GM19328 (cell line): ENCODE results near the gene HDAC4.
A peak's percentile ranks its signal among the peaks of the same experiment; 100 is the strongest.

Source experiments
- ATAC-seq: cut with Tn5 transposase; IDR thresholded peaks from one replicate; pipeline ENCODE4 v1.9.1; 2021; ENCODE audit warnings: mild to moderate bottlenecking, moderate library complexity; ENCODE audit not compliant: unreplicated experiment

The HDAC4 gene

GRCh38 chr2:239271882-239272281, 128.9 kb downstream of the HDAC4 start:
- no peak for ATAC-seq

- ATAC-seq = no peak
Measured at GRCh38 chr2:239271471-239271870, 129.3 kb downstream of the HDAC4 start.

- no peak for ATAC-seq
Measured at GRCh38 chr2:239269916-239270315, 130.9 kb downstream of the HDAC4 start.

- ATAC-seq = no peak
Measured at GRCh38 chr2:239269173-239269885, 131.5 kb downstream of the HDAC4 start.

- ATAC-seq = no peak
Measured at GRCh38 chr2:239268549-239268948, 132.3 kb downstream of the HDAC4 start.

GRCh38 chr2:239268082-239268481, 132.7 kb downstream of the HDAC4 start:
- no peak for ATAC-seq

- ATAC-seq = peak; percentile 93
Measured at GRCh38 chr2:239267288-239267951, 133.4 kb downstream of the HDAC4 start.

- no peak for ATAC-seq
Measured at GRCh38 chr2:239266779-239267287, 134.0 kb downstream of the HDAC4 start.

- ATAC-seq = no peak
Measured at GRCh38 chr2:239266434-239266766, 134.4 kb downstream of the HDAC4 start.

- ATAC-seq = no peak
Measured at GRCh38 chr2:239265681-239266433, 135.0 kb downstream of the HDAC4 start.

- no peak for ATAC-seq
Measured at GRCh38 chr2:239264838-239265651, 135.8 kb downstream of the HDAC4 start.

GRCh38 chr2:239264492-239264837, 136.4 kb downstream of the HDAC4 start:
- ATAC-seq = no peak

- no peak for ATAC-seq
Measured at GRCh38 chr2:239263669-239264491, 136.9 kb downstream of the HDAC4 start.

GRCh38 chr2:239263231-239263630, 137.6 kb downstream of the HDAC4 start:
- ATAC-seq = no peak

- ATAC-seq = no peak
Measured at GRCh38 chr2:239262484-239263230, 138.2 kb downstream of the HDAC4 start.

GRCh38 chr2:239261796-239262483, 138.9 kb downstream of the HDAC4 start:
- ATAC-seq = no peak

GRCh38 chr2:239261356-239261755, 139.5 kb downstream of the HDAC4 start:
- ATAC-seq = no peak

- ATAC-seq = no peak
Measured at GRCh38 chr2:239260546-239261327, 140.1 kb downstream of the HDAC4 start.
